Measurements from ENCODE around the gene HS6ST2. TPM values are rescaled to one million over a fixed set of nuclear protein-coding genes. Genes with fewer than 3 reads are reported as not detected.

The HS6ST2 gene
- total RNA-seq, 1 experiment from 2014 or later: 8.1 TPM

- H3K36me3 Mint-ChIP-seq: no peaks in the 10 kb centered on the region
- no peaks in the 10 kb centered on the region for H3K4me1 Mint-ChIP-seq
- DNase-seq (ENCODE audit: low spot score): no peak
- ChIA-PET CTCF (no interaction called here), POLR2A (no interaction called here)
- TF ChIP-seq ARID4B (CRISPR knock-in tag; IDR thresholded peaks at IDR 0.05; ENCODE audit: borderline replicate concordance) (no peak), OVOL2 (CRISPR knock-in tag; IDR thresholded peaks at IDR 0.05; ENCODE audit: borderline replicate concordance) (no peak), ETV6 (CRISPR knock-in tag; IDR thresholded peaks at IDR 0.05) (no peak), ZNF263 (CRISPR knock-in tag; IDR thresholded peaks at IDR 0.05; ENCODE audit: low read depth) (no peak), ELF4 (CRISPR knock-in tag; IDR thresholded peaks at IDR 0.05; ENCODE audit: low read depth) (no peak), GTF2I (CRISPR knock-in tag; conservative IDR thresholded peaks at IDR 0.05) (no peak), USF1 (CRISPR knock-in tag; IDR thresholded peaks at IDR 0.05) (no peak), ZBTB21 (CRISPR knock-in tag; IDR thresholded peaks at IDR 0.05; ENCODE audit: borderline replicate concordance) (no peak), ZBTB43 (CRISPR knock-in tag; IDR thresholded peaks at IDR 0.05) (no peak), FOXJ3 (CRISPR knock-in tag; IDR thresholded peaks at IDR 0.05; ENCODE audit: borderline replicate concordance) (no peak)
- no peak for ATAC-seq
- no peaks in the 10 kb centered on the region for H3K27me3 Mint-ChIP-seq (ENCODE audit: low read depth)
- no peak overlapping the region for H3K4me3 Mint-ChIP-seq
- no peak overlapping the region for H3K27ac Mint-ChIP-seq
- H3K9me3 Mint-ChIP-seq: no peaks in the 10 kb centered on the region
These were observed 34.0 kb downstream of the HS6ST2 start for GRCh38 chrX:132924426-132924825.

GRCh38 chrX:132918523-132918922 lies 39.9 kb downstream of the HS6ST2 start:
- ChIA-PET POLR2A (no interaction called here), CTCF (interaction anchor here (0.8 kb wide), 1 partner anchor 22 kb away, joined by 3 read pairs; no protein-coding TSS in a partner anchor)
- Mint-ChIP-seq H3K27me3 (ENCODE audit: low read depth) (no peaks in the 10 kb centered on the region), H3K4me1 (peaks cover 6% of the 10 kb centered on the region), H3K4me3 (no peak overlapping the region), H3K36me3 (peaks cover 4% of the 10 kb centered on the region; the same call in 1 of the 2 replicates), H3K9me3 (0 out of 2 replicates have a peak, but pooled peaks cover 3% of the 10 kb centered on the region), H3K27ac (no peak overlapping the region)
- no peak for DNase-seq (ENCODE audit: low spot score)
- no peak for ATAC-seq
- no peak for TF ChIP-seq ZNF512 (CRISPR knock-in tag; IDR thresholded peaks at IDR 0.05; ENCODE audit: borderline replicate concordance)
- TF ChIP-seq SMAD3 (CRISPR knock-in tag; IDR thresholded peaks at IDR 0.05; ENCODE audit: borderline replicate concordance): no peak
- no peak for TF ChIP-seq AR (CRISPR knock-in tag; IDR thresholded peaks at IDR 0.05)
- TF ChIP-seq OVOL2 (CRISPR knock-in tag; IDR thresholded peaks at IDR 0.05; ENCODE audit: borderline replicate concordance): no peak
- no peak for TF ChIP-seq ZNF263 (CRISPR knock-in tag; IDR thresholded peaks at IDR 0.05; ENCODE audit: low read depth)
- no peak for TF ChIP-seq PREB (CRISPR knock-in tag; IDR thresholded peaks at IDR 0.05; ENCODE audit: borderline replicate concordance)
- TF ChIP-seq ERG (CRISPR knock-in tag; IDR thresholded peaks at IDR 0.05): no peak
- TF ChIP-seq ZNF232 (CRISPR knock-in tag; IDR thresholded peaks at IDR 0.05): no peak
- no peak for TF ChIP-seq CREM (CRISPR knock-in tag; IDR thresholded peaks at IDR 0.05)
- no peak for TF ChIP-seq ZNF671 (CRISPR knock-in tag; IDR thresholded peaks at IDR 0.05)
- TF ChIP-seq FOXP4 (CRISPR knock-in tag; IDR thresholded peaks at IDR 0.05): no peak

All from WTC11 (cell line).